ENCODE data around the gene ZNF808.
"Not testable (repeated sequence)": the region's sequence is repeated elsewhere in the genome, so short reads cannot be mapped to it uniquely, and the experiment has no call there.

Gene ZNF808

GRCh38 chr19:52536448-52536800, 9.0 kb downstream of the ZNF808 start:
- no peak for DNase-seq

GRCh38 chr19:52538815-52539214, 11.3 kb downstream of the ZNF808 start:
- DNase-seq, result not testable (repeated sequence)

- DNase-seq, result not testable (repeated sequence)
These were observed 13.7 kb downstream of the ZNF808 start for GRCh38 chr19:52541176-52541575.

GRCh38 chr19:52541608-52542007, 14.1 kb downstream of the ZNF808 start:
- no peak for DNase-seq

GRCh38 chr19:52542541-52542940, 15.1 kb downstream of the ZNF808 start:
- not testable (repeated sequence) for DNase-seq

- DNase-seq, result no peak
These were observed 15.7 kb downstream of the ZNF808 start for GRCh38 chr19:52542984-52543664.

- DNase-seq, result no peak
These were observed 26.9 kb downstream of the ZNF808 start for GRCh38 chr19:52554216-52554971.

- no peak for DNase-seq
These were observed 29.9 kb downstream of the ZNF808 start for GRCh38 chr19:52557231-52557995.

- not testable (repeated sequence) for DNase-seq
These were observed 31.4 kb downstream of the ZNF808 start for GRCh38 chr19:52558732-52559445.

GRCh38 chr19:52561611-52562010, 34.1 kb downstream of the ZNF808 start:
- not testable (repeated sequence) for DNase-seq

- no peak for DNase-seq
These were observed 38.7 kb downstream of the ZNF808 start for GRCh38 chr19:52566121-52566520.

- no peak for DNase-seq
These were observed 39.1 kb downstream of the ZNF808 start for GRCh38 chr19:52566588-52566987.

- DNase-seq, result no peak
These were observed 40.5 kb downstream of the ZNF808 start for GRCh38 chr19:52567921-52568320.

GRCh38 chr19:52569638-52569999, 42.2 kb downstream of the ZNF808 start:
- peak; percentile 79 for DNase-seq

GRCh38 chr19:52570000-52570861, 42.8 kb downstream of the ZNF808 start, which contains the start of gene ZNF701:
Gene ZNF701 (plus strand): TSS chr19:52570287. CDS start chr19:52574148, 3,861 bp downstream.
- DNase-seq, result peak; percentile 98

GRCh38 chr19:52584736-52585440, 57.4 kb downstream of the ZNF808 start:
- DNase-seq, result peak; percentile 67

- no peak for DNase-seq
These were observed 58.1 kb downstream of the ZNF808 start for GRCh38 chr19:52585604-52586003.

- no peak for DNase-seq
These were observed 63.3 kb downstream of the ZNF808 start for GRCh38 chr19:52590728-52591127.

GRCh38 chr19:52592301-52592700, 64.8 kb downstream of the ZNF808 start:
- DNase-seq, result no peak

GRCh38 chr19:52593441-52593840, 66.0 kb downstream of the ZNF808 start:
- DNase-seq, result not testable (repeated sequence)

- no peak for DNase-seq
These were observed 71.8 kb downstream of the ZNF808 start for GRCh38 chr19:52599241-52599640.
